ENCODE data around the gene RSF1. TPM values are rescaled to one million over a fixed set of nuclear protein-coding genes. Genes with fewer than 3 reads are reported as not detected.

The RSF1 gene
- total RNA-seq, 1 donor from 2014 or later, result 43.2 TPM

Other genes with a start within 250 kb of the RSF1 start
- 0.42 and 0.68 TPM in 2 replicates for gene AQP11, start 230.8 kb downstream of the RSF1 start, total RNA-seq
- 128 and 186 TPM in 2 replicates for gene CLNS1A, start 182.9 kb downstream of the RSF1 start, total RNA-seq
- gene AAMDC, start 422 bp upstream of the RSF1 start, total RNA-seq, result 35.6 and 36.7 TPM in 2 replicates
- gene INTS4, start 173.9 kb upstream of the RSF1 start, total RNA-seq, result 33.8 and 45.1 TPM in 2 replicates
- gene KCTD14, start 202.6 kb upstream of the RSF1 start, total RNA-seq, result 0.51 and 1.1 TPM in 2 replicates
- not detected in 2 replicates for gene THRSP, start 243.1 kb upstream of the RSF1 start, total RNA-seq